GM19238 (cell line): ENCODE data around the gene PTPRE.
"Not testable (repeated sequence)": the region's sequence is repeated elsewhere in the genome, so short reads cannot be mapped to it uniquely, and the experiment has no call there.

Experiments
- DNase-seq: peaks from one replicate; pipeline ENCODE4 v3.0.0; 2011; ENCODE audit warnings: low spot score; ENCODE audit not compliant: insufficient read length

PTPRE gene

GRCh38 chr10:127979045-127979444 lies 72.1 kb downstream of the PTPRE start:
- DNase-seq: no peak

DNA sequence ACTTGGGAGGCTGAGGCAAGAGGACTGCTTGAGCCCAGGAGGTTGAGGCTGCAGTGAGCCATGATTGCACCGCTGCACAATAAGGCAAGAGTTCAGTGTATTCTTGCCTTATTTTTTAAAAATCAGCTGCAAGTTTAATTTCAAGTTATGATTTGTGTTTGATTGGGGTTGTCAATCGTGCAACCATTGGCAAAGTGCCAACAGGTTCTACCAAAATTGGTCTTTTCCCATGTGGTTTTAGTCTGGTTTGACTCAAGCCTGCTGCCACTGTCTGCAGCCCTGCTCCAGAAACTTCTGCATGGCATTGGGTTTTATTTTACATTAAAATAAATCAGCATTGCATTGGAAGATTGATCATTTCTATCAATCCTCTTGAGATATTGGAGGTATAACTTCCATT lies 72.7 kb downstream of the PTPRE start:
- no peak for DNase-seq

DNA sequence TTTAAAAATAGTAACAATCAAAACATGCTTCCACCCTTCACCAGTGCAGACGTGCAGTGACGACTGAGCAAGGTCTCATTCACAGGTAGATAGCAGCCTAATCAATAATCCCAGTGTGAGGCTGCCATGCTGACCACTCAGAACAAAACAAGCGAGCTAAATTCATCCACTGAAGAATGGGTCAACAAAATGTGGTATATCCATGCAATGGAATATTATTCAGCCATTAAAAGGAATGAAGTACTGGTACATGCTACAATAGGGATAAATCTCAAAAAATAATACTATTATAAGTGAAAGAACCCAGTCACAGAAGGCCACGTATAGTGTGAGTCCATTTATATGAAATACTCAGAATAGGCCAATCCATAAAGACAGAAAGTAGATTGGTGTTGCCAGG lies 74.0 kb downstream of the PTPRE start:
- no peak for DNase-seq

DNA sequence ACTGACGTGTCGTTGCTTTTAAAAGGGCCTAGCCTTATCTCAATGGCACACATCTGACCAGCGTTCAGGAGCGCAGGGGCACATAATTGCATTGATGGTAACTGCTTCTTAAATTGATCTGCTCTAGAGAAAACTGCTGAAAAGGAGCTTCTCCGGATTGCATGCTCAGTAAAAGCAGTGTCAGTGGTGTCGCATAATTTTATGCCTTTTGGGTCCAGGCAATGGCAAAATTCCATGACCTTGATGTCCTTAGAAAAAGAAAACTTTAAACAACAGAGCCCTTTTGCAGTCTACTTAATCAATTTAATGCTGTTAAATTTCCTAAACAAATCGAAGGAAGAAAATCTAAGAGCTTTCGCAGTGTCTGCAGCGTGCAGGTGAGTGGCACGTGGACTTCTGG lies 75.7 kb downstream of the PTPRE start:
- no peak for DNase-seq

- DNase-seq: no peak
Measured at GRCh38 chr10:127983344-127984100, 76.6 kb downstream of the PTPRE start.

DNA sequence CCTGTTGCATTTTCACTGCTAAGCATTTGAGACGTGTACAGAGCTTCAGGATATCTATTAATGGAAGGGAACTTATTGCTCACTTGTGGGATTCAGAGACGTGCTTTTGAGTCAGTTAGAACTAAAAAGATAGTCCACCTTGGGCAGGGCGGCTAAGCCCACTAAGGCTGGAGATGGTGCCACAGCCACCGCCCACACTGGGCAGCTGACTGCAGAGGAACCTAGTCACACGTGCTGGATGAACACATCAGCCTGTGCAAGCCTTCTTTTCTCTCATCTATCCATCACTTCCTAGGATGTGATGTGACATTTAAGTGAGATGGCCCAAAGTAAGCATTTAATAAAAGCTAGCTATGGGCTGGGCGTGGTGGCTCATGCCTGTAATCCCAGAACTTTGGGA lies 78.0 kb downstream of the PTPRE start:
- DNase-seq: no peak

- DNase-seq: no peak
Measured at GRCh38 chr10:127986531-127987466, 79.9 kb downstream of the PTPRE start.

DNA sequence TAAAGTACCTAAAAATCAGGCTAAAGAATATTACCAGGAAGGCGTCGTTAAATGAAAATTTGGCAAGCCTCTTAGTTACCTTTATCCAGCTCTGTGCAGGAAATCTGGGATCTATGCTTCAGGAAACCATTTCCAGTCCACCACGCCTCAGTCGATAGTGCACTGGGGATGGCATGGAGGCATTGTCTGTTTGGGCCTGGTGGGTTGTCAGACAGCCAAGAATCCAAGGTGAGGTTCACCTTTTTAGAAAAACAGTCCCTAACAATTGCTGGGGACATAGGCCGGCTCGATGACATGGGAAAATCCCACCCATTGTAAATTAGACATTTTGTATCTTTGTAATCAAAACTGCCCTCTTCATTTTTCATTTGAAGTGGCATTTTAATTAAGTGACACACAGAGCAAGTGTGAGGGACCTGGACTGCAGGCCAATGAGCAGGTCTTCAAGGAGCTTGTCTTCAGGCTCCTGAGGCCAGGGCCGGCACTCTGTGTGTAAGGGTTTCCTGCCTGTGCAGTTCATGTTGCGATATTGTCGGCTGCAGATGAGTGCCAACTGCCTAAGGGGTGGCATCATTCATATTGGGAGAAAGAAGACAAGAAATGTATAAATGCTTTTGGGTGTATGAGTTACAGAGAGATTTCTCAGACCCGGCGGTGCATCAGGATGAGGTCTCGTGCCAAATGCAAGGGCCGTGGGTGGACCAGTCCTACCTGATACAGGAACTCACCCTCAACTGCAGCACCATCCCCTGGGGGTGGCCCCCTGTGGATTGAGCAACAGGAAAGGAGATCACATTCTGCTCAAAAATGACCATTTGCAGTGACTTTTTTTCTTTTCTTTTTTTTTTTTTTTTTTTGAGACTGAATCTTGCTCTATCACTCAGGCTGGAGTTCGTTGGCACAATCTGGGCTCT lies 80.8 kb downstream of the PTPRE start:
- no peak for DNase-seq

- DNase-seq: no peak
Measured at GRCh38 chr10:127989481-127990012, 82.6 kb downstream of the PTPRE start.

DNA sequence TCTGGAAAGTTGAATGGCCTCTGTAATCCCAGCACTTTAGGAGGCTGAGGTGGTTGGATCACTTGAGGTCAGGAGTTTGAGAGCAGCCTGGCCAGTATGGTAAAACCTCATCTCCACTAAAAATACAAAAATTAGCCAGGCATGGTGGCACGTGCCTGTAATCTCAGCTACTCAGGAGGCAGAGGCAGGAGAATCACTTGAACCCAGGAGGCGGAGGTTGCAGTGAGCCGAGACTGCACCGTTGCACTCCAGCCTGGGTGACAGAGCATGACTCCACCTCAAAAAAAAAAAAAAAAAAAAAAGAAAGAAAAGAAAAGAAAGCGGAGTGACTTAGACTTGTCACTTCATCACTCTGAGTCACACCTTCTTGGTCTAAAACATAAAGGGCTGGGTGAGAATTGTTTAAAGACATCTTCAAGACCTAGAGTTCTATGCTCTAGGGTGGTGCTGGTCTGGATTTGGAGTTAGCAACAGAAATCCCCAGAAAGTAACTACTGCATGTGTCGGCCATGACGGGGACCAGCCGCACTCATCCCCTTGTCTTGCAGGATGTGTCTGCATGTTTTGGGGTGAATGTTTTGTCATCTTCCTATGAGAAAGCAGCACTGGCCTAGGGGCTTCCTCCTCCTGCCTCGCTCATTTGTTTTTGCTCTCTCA lies 83.4 kb downstream of the PTPRE start:
- not testable (repeated sequence) for DNase-seq

GRCh38 chr10:127990846-127991542 lies 84.1 kb downstream of the PTPRE start:
- no peak for DNase-seq

DNA sequence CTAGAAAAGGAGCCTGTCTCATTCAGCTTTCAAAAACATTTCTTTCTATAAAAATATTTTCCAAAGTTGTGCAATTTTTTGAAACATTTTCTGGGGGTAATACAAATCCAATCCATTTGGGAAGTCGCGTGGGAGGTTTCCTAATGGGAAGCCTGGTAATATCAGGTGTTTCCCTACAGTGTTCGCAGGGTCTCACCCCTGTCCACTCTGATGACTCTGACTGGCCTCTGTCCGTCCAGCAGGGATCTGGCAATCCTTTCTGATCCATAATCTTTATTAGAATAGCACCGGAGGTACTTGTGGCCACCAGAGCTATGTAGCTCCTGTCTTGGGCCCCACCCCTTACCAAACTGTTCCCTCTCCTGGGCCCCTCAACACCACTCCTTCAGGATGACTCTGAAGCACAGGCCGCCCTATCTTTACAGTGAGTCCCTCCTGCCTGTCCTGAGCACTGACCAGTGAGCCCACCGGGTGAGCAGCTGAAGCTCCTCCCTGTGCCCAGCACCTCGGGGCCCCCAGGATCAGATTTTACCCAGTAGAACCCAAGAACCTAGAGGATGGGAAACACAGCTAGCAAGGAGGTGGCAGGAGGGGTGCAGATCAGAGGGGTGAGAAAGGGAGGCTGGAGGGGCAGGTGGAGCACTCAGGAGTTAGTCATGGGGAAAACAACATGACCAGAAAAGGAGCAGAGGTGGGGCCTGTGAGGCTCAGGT lies 84.8 kb downstream of the PTPRE start:
- no peak for DNase-seq

DNA sequence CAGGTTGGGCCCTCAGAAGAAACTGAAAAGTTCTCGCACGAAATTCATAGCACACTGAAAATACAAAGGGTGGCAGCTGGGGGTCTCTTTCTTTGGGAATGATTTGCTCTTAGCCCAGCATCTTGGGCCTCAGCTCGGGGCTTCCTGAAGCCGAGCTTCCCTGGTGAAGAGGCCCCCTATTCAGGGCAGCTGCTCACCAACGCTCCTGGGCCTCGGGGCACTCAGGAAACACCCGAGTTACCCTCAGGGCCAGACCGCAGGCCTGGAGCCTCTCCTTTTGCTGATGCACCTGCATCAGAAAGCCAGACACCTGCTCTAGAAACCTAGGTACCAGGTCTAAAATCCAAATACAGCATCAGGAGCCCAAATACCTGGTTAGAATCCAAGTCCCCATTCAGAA lies 85.5 kb downstream of the PTPRE start:
- no peak for DNase-seq

- DNase-seq: no peak
Measured at GRCh38 chr10:127993056-127993690, 86.3 kb downstream of the PTPRE start.

GRCh38 chr10:127995939-127996338 lies 89.0 kb downstream of the PTPRE start:
- DNase-seq: no peak

GRCh38 chr10:127996586-127996985 lies 89.7 kb downstream of the PTPRE start:
- no peak for DNase-seq

DNA sequence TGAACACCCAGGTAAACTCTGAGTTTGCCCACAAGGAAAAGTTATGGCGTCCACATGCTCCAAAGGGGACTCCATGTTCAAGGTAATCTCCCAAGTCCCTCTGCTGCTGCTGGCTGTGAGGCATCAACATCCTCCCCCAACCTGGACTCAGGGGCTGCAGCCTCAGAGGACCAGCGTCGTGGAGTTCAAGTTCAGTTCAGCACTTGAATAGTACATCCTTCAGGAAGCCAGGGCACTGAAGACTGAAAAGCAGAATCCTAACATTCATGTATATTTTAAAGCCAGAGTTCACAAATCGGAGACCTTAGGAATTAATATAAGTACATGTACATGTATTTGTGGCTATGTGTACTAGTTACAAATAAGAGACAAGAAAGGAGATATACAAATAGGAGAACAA lies 90.4 kb downstream of the PTPRE start:
- no peak for DNase-seq

DNA sequence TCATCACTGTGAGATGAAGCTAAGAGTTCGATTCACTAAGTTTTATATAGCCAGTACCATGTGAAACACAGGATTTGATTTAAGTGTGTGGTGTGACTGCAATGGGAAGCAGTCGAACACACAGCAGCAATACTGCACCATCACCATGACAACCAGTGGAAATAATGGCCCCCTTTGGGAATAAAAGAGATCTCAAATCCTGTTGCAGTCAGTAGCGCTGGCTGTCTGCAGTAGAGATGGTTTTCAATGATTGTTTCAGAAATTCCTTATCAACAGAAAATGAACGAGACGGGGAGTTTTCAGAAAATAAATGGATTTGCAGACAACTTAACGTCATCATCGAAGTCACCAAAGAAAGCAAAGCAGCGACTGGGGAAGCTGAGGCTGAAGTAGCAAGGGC lies 91.0 kb downstream of the PTPRE start:
- DNase-seq: no peak
